ENCODE results near the gene GNG10.

GNG10 gene

GRCh38 chr9:111700776-111701175 lies 39.4 kb downstream of the GNG10 start:
- H3K27ac ChIP-seq: no peak overlapping the region
- TF ChIP-seq, protein P1, sequence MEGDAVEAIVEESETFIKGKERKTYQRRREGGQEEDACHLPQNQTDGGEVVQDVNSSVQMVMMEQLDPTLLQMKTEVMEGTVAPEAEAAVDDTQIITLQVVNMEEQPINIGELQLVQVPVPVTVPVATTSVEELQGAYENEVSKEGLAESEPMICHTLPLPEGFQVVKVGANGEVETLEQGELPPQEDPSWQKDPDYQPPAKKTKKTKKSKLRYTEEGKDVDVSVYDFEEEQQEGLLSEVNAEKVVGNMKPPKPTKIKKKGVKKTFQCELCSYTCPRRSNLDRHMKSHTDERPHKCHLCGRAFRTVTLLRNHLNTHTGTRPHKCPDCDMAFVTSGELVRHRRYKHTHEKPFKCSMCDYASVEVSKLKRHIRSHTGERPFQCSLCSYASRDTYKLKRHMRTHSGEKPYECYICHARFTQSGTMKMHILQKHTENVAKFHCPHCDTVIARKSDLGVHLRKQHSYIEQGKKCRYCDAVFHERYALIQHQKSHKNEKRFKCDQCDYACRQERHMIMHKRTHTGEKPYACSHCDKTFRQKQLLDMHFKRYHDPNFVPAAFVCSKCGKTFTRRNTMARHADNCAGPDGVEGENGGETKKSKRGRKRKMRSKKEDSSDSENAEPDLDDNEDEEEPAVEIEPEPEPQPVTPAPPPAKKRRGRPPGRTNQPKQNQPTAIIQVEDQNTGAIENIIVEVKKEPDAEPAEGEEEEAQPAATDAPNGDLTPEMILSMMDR (conservative IDR thresholded peaks at IDR 0.05): no peak

DNA sequence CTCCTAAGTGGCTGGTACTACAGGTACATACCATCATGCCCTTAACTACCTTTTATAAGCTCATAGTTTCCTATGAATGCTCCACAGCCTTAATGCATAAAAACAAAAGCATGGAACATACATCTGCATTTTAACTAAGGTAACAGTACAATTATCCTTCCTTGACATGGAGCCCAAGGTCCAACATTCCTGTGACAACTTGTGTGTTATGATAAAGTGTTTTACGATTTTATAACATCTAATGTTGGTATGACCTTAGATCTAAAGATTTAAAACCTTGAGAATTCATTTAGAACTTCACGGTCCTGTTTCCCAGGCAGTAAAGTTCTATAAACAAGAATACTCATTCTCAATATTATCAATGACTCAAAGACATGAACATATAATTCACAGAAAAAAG lies 43.1 kb downstream of the GNG10 start:
- no peak overlapping the region for H3K27ac ChIP-seq
- TF ChIP-seq, protein P1 (conservative IDR thresholded peaks at IDR 0.05): no peak

- TF ChIP-seq, protein P1 (conservative IDR thresholded peaks at IDR 0.05): no peak
- no peak overlapping the region for H3K27ac ChIP-seq
These were observed 50.1 kb downstream of the GNG10 start for GRCh38 chr9:111711548-111711947.

DNA sequence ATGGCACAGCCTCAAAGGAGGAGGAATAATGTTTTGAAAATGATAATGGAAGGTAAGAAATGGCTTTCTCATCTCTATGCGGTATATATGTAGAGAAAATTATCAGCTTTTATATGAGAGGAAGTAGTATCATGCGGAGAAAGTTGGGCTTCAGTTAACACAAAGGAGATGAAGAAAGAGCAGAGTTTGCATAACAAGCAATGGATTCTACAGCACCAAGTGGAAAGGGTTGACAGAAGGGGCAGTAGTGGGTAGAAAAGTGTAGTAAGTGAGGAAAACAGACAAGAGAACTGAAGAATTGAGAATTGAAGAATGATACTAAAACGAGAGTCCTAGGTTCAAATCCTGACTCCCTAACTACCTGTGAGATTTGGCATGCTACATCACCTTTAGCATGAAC lies 51.0 kb downstream of the GNG10 start:
- H3K27ac ChIP-seq: no peak overlapping the region

GRCh38 chr9:111715471-111715870 lies 54.1 kb downstream of the GNG10 start:
- TF ChIP-seq, protein P1 (conservative IDR thresholded peaks at IDR 0.05): no peak
- H3K27ac ChIP-seq: no peak overlapping the region

More for the DNA sequence above, 51.0 kb downstream of the GNG10 start:
- TF ChIP-seq, protein P1 (conservative IDR thresholded peaks at IDR 0.05): no peak

DNA sequence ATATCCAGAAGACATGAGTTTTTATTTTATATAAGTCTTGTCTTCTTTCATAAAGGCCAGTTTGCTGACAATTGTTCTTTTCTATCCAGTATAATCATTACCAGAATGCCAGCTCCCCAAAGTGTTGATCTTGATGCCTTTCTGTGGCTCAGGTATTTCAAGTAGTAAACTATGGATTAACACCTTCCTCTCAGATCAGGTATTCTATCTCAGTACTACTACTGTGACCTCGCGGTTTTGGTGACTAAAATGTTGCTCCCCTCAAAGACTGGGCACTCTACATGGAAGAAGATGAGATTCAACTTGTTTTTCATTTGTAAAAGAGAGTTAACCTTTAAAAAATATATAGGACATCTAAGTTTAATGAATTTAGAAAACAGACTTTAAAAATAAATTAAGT lies 58.1 kb downstream of the GNG10 start:
- no peak overlapping the region for H3K27ac ChIP-seq
- TF ChIP-seq, protein P1 (conservative IDR thresholded peaks at IDR 0.05): no peak

All from VCaP (cell line).